GM19238 (cell line): ENCODE measurements around the gene PIGR.

Experiments
- DNase-seq: peaks from one replicate; pipeline ENCODE4 v3.0.0; 2011; ENCODE audit warnings: low spot score; ENCODE audit not compliant: insufficient read length

The PIGR gene

DNA sequence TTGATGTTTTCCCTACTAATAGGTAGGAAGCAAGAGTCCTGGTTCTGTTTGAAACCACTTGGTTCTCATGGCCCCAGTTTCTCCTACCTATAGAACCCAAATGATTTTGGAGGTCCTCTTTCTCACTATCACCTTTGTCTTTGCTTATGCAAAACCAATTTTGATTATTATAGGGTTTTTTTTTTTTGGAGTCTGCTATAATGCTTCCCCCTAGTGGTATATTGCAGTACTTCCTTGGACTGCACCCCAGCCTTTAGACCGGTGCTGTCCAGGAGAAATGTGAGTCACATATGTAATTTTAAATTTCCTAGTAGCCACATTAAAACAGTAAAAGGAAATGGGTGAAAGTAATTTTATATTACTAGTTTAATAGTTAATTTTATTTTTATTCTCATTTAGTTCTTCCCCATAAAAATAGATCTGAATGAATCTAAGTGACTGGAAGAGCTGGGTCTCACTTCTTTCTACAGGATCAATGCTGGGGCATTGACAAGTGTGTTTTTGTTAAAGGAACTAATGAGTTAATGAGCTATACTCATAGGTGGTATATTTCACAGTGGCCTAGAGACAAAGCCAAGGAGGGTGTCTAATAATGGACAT, 35.1 kb downstream of the PIGR start:
- DNase-seq = no peak

DNA sequence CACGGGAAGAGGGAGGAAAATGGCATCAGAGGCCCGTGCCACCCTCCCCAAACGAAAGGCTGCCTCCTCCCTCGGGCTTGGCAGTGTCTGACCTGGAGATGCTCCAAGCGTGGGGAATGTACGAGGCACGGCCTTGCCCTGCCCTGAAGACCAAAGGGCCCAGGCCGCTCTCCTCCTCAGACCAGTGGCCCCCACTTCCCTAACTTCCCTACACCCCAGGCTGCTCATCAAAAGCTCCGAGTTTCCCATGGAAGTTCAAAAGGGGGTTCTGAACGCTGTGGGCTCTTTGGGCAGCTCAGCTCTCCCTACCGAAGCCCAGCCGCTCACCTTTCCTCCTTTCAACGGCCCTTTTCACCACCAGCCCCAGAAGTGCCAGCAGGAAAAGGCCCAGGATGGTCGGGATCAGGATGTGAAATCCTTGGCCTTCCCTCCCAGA, 36.4 kb downstream of the PIGR start:
- DNase-seq = no peak

DNA sequence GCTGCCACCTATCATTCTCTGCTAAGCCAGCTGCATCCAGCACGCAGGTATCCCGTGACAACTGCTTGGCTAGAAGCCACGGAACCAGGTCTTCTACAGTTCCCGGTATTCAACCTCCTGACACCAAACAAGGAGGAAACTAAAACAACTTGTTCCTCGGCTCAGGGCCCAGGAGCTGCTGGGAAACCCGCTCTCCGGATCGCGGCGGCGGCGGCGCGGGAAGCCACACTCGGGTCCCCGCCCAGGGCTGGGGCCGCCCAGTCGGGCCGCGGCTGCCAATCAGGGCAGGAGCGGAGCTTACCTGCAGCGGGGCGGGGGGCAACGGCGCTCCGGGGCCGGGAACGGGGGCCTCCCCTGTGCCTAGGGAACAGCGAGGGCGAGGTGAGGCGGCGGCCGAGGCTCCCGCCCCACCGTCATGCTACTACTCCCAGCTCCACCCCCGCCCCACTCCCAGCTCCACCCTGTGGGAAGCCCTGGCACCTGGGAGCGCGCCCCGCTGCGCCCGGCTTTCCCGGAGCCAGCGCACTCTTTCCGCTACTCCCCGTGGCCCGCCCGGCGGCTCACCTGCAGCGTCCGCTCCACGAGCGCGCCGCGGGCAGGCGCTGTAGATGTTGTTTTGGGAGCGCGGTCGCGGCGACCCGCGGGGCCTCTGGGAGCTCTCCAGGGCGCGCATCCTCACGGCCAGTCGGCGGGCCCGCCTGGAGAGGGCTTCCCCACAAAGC, 36.9 kb downstream of the PIGR start:
- DNase-seq = no peak

DNA sequence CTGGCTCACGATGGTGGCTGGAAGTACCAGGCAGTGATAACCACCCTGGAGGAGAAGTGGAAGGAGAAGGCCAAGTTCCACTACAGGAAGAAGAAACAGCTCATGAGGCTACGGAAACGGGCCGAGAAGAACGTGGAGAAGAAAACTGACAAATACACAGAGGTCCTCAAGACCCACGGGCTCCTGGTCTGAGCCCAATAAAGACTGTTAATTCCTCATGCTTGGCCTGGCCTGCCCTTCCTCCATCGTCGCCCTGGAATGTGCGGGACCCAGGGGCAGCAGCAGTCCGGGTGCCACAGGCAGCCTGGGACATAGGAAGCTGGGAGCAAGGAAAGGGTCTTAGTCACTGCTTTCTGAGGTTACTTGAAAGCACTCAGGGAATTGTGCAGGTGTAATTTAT, 38.2 kb downstream of the PIGR start:
- DNase-seq = no peak

DNA sequence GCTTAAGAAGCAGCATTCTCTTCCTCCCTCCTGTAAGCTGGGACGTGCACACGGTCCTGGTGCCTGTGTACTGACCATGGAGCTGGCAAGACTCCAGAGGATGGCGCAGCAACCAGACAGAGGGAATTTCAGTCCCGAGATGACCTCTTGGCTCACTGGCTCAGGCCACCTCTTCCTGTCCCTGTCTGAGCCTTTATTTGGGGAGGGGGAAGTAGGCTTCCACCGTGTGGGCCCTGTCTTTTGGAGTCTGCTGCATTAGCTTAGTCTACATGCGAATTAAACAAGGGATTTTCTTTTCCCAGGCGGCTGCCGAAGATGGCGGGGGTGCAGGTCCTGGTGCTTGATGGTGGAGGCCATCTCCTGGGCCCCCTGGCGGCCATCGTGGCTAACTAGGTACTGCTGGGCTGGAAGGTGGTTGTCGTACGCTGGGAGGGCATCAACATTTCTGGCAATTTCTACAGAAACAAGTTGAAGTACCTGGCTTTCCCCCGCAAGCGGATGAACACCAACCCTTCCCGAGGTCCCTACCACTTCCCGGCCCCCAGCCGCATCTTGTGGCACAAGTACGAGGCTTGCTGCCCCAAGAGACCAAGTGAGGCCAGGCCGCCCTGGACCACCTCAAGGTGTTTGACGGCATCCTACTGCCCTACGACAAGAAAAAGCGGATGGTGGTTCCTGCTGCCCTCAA, 38.8 kb downstream of the PIGR start:
- DNase-seq = no peak

DNA sequence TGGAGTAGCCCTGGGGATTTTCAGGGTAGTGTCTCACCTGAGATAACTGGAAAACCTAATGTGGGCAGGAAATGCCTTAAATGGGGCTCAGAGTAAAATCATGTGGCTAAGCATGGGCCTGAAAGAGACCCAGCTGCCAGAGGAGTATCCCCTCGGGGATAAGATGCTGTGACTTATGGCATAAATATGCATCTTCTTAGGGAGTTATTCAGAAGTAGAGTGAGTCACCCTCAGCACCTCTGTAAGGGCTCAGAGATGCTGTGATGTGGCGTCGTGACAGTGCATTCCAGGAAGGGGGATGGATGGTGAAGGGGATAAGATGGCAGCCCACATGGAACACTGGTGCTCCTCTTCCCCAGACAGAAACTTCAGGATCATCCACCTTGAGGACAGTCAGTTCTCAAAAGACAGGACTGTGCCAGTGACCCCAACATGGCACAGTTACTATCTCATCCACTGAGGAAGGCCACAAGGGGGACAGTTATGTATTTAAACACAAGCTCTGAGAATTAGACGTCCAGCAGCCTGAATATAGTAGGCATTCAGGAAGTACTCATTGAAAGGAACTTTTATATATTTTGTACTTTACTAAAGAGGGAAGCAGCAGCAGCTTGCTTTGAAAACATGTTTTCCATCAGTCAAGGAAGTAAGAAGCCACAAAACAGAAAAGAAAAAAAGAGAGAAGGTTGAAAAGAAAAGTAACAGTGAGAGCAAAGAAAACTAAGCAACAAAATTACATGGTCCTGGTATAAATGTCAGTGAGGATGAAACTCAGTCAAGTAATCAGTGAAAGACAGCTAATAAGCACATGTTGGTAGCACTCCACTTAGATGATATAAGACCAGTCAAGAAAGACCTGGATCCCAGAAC, 40.7 kb downstream of the PIGR start:
- DNase-seq = no peak

DNA sequence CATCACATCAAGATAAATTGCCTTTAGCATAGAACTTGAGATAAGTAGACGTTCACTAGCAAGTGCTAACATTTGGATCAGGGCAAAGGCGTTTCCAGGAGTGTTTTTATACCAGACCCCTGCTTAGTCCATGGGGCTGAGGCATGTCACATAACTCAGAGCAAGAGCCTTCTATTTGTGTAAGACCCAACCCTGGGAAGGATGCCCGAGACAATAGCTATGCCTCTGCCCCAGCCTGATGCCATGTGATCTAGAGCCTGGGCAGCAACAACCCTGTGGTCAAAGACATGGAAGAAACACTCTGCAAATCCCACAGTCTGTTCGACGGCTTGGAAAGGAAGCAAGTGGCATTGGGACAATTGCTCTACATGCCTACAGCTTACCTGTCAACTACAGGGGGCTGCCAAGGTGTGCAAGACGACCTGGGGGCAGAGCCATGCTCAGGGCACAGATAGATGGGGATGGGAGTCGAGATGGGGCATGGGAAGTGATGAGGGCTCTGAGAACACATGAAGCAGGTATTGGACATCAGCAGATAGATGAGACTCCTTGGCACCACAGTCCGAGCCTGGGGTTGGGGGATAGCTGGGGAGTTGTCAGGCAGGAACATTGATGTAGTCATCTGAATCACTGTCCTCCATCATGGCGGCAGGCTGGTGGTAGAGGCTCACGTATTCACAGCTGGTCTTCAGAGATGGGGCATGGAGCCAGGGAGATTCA, 41.7 kb downstream of the PIGR start:
- DNase-seq = no peak

DNA sequence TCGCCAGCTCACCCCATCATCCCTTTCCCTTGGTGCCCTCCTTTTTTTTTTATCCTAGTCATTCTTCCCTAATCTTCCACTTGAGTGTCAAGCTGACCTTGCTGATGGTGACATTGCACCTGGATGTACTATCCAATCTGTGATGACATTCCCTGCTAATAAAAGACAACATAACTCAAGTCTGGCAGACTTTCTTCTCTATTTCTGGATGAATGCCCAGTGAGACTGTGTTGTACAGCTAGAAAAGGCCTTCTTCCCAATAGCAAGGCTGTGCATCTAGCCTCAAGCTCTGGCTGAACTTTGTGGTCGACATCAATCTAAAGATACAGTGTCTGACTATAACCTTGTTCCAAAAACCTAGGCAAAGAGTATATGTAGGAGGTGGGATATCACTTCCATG, 42.6 kb downstream of the PIGR start:
- DNase-seq = no peak

DNA sequence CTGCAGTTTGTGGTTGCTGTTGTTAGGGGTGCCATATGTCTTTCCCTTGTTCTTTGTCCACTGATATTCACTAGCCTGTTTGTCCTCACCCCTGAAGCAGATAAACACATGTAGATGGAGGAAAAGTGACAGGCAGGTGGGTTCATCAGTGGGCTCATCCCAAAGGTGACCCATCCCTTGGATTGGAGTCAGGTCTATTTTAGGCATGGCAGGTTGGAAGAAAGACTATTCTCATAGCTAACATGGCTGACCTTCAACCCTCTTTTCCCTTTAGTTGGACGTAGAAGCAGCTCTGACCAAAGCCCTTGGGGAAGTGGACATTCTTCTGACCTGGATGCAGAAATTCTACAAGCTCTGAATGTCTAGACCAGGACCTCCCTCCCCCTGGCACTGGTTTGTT, 43.6 kb downstream of the PIGR start:
- no peak for DNase-seq

DNA sequence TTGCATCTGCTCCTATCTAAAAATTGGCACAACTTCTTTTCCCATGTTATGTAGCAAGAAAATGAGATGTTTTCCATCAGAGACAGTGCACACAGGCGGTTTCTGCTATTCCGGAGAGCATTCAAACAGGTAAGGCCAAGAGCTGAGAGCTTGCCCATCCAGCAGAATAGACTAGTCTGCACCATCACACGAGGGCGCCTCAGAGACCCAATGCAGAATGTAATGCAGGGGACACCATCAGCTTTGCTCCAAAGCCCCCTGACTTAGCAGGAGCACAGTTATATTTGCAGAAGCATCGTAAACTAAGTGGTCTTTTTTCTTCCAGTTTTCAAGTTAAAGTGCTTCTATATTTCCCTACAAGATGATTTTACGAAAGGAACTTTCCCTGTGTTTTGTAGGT, 44.3 kb downstream of the PIGR start:
- DNase-seq = no peak

DNA sequence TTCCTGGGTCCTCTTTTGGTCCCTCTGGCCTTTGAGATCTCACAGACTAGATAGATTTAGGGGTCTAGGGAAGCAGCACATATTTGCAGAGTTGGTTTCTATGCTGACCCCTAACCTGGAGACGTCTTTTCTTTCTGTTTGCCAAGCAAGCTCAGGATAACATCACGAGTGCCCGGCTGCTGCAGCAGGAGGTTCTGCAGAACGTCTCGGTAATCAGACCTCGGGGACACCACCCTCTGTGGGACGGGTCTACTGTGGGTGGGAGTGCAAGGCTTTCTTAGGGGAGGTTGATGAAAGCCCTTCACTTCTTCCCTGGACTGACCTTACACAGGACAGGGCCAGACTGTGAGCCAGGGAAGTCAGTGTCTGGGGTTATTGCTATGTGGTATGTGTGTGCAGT, 46.1 kb downstream of the PIGR start:
- no peak for DNase-seq

DNA sequence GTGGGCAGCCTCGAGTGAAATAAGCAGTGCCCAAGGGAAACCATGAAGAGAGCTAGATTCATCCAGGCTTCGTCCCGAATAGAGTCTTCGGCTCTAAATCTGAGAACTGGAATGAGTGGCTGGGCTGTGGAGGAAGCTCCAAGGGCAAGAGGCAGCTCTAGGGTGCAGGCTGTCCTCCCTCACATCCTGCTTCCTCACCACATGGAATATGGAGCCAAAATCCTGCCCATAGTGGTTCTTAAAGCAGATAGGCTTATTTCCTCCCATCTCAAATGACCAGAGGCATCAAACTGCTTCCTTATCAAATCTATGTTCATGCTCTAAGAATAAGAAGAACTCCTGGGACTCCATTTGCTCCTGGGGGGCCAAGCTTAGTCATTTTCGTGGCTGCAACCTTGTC, 46.5 kb downstream of the PIGR start:
- DNase-seq = no peak

DNA sequence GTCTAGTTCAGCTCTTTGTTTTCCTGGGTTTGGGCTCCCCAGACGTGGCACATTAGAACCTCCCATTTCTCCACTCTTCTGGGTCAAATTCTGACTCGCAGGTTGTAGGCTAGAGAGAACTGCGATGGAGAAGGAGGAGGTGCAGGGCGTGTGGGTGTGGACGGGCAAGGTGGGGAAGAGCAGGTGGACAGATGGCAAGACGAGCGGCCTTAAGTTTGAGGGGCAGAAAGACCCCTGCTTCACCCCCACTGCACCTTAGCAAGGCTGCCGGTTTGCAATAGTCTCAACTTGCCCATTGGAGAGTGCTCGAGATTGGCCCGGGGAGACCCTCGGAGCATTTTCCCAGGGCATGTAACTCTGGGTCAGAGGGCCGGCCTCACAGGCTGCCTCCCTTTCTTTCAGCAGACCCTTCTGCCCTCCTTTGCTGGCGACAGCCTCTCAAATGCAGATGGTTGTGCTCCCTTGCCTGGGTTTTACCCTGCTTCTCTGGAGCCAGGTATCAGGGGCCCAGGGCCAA, 47.3 kb downstream of the PIGR start:
- DNase-seq = no peak

DNA sequence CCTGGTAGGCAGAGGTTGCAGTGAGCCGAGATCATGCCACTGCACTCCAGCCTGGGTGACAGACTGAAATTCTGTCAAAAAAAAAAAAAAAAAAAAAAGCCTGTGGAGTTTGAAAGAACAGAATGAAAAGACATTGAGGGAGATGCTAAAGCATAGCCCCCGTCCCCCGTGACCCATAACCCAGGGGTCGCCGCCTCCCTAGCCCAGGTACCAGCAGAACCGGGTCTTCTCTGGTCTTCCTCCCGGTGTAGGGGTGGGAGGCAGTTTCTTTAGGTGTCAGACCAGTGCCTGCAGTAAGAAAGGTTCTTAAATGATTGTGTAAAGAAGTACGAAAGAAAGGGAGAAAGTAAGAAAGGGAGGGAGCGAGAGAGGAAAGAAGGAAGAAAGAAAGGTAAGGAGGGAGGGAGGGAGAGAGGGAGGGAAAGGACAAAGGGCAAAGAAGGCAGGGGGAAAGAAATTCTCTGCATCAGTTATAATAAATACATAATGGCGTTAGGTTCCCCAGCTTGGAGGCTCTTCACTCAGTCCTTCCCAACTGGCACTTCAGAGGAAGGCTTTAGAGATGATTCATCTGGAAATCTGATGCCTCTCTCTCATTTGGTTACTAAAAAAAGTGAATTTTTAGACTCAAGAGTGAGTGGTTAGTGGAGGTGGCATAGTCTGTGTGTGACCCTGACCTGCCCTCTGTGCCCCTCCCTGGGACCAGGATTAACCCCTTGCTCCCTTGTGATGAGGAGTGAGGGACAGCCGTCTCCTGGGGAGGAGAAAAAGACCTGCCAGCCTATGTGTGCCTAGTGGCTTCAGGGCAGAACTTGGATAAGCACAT, 48.0 kb downstream of the PIGR start:
- no peak for DNase-seq

DNA sequence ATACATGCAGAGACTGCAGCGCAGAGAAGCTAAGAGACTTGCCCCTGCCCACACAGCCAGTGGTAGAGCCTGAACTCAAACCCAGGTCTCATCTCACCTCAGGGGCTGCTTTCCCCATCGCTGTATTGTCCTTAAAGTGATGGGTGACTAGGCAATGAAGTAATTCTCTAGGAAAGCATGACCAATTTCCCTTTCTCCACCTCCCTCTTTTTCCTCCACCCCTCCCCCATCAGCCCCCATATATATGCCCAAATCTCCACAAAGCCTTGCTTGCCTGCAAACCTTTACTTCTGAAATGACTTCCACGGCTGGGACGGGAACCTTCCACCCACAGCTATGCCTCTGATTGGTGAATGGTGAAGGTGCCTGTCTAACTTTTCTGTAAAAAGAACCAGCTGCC, 49.1 kb downstream of the PIGR start, which contains the start of gene IL24:
Gene IL24 (plus strand): TSS at position 269 of the 400 bp plus-strand sequence. CDS start 390 bp downstream, outside the sequence.
- DNase-seq = no peak

DNA sequence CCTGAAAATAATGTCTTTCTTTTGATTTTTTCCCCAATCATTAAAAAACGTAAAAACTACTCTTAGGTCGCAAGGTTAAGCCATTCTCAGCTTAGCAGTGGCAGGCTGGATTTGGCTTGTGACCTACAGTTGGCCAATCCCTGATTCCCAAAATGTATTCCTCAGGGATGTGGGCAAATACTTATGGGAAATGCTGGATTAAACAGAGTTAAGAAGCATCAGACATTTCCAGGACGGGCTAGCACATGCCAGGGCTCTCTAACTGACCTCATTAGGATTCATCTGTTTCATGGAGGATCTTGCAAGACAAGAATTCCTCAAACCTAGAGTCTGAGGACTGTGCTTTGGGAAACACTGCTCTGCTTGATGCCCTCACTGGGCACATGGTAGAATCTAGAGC, 50.0 kb downstream of the PIGR start:
- no peak for DNase-seq

DNA sequence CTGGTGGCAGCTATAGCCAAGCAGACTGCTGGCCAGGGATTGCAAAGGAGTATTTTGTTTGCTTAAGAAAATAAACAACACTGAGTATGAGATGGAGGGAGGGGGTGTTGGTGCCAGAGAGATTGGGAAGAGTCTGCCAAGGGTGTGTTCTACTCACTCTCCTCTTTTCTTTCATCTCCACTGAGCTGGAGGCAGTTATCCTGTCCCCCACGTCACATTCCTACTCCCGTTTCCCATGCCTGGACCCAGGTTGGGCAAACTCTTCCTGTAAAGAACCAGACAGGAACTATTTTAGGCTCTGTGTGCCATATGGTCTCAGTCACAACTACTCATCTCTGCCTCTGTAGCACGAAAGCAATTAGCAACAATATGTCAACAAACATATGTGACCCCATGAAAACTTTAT, 50.4 kb downstream of the PIGR start:
- DNase-seq = no peak

DNA sequence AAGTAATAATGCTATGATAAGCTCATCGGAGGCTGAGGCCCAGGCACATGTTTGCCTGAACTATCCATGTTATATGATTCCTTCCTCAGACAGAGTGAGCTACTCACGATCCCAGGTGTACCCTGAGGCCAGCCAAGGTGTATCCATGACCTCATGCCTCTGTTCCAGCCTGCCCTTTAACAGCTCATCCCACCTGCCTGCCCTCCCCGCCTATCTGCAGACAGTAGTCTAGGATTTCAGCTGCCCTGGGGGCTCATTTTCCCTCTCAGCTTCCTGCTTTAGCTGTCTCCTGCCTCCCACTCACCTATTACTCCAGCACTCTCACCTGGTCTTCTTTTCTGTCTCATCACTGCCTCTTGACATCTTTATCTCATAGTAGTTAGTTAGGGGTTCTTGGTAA, 50.9 kb downstream of the PIGR start:
- DNase-seq = no peak

DNA sequence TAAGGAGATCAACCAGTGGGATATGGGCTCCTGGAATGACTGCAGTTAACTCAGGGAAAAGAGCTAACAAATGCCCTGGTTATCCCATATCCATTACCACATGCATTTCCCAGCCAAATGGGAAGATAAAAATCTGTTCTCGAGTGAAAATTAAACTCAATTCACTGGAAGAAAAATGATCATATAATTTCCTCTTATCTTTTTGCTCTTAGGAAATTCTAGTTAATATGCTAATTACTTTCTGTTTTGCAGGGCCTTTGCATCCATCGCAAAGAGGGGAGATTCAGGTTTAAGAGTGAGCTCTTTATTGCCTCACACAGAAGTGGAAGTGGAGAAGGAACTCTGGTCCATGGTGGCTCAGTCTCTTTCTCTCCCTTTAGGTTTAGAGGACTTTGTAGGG, 52.9 kb downstream of the PIGR start:
- no peak for DNase-seq
